Measurements from ENCODE around the gene SH3BGRL2.
"Not testable (repeated sequence)": the region's sequence is repeated elsewhere in the genome, so short reads cannot be mapped to it uniquely, and the experiment has no call there.

SH3BGRL2 gene

GRCh38 chr6:79745282-79745681, 114.2 kb downstream of the SH3BGRL2 start:
- DNase-seq (ENCODE audit: low read depth in 2 of 2) = not testable (repeated sequence)

DNA sequence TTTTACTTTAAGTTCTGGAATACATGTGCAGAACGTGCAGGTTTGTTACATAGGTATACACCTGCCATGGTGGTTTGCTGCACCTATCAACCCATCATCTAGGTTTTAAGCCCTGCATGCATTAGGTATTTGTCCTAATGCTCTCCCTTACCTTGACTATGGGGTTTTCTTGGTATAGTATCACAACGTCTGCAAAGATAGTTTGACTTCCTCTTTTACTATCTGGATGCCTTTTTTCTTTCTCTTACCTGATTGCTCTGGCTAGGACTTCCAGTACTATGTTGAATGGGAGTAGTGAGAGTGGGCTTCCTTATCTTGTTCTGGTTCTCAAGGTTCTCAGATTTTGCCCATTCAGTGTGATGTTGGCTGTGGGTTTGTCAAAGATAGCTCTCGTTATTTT, 115.2 kb downstream of the SH3BGRL2 start:
- not testable (repeated sequence) for DNase-seq (ENCODE audit: low read depth in 2 of 2)

DNA sequence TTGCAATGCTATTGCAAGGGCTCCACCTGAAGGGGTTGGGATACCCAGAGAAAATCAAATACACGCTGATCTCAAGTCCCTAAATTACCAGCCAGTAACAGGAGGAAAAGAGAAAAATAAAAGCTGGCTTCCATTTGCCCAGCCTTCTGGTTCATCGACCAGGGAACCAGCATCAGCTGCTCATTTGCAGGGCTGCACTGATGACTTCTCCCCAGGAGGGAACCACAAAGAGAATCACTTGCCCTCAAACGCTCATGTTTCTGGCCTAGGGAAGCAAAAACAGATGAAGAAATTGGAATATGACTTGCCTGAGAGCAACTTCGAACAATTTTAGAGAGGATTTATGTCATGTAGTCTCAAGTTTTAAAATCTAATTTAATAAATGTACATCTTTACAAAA, 119.7 kb downstream of the SH3BGRL2 start:
- no peak for DNase-seq (ENCODE audit: low read depth in 2 of 2)
